GM10266 (cell line): Measurements from ENCODE around the gene FAM20B.
"Not testable (repeated sequence)": the region's sequence is repeated elsewhere in the genome, so short reads cannot be mapped to it uniquely, and the experiment has no call there.

Source experiments
- DNase-seq: peaks from one replicate; pipeline ENCODE4 v3.0.0; 2012; ENCODE audit errors: extremely low spot score
- CTCF ChIP-seq: IDR thresholded peaks from 2 replicates; pipeline ENCODE4 v1.5.1; 2012; ENCODE audit warnings: mild to moderate bottlenecking, low read depth; ENCODE audit not compliant: control insufficient read depth, insufficient read depth; ENCODE audit errors: missing control alignments

FAM20B gene

GRCh38 chr1:178999061-178999460 is 26.6 kb upstream of the FAM20B start:
- TF ChIP-seq CTCF: no peak

GRCh38 chr1:179001451-179001850 is 24.2 kb upstream of the FAM20B start:
- peak; percentile 0 for DNase-seq
- TF ChIP-seq CTCF: no peak

More at GRCh38 chr1:178999061-178999460, 26.6 kb upstream of the FAM20B start:
- no peak for DNase-seq

GRCh38 chr1:179002064-179002463 is 23.6 kb upstream of the FAM20B start:
- not testable (repeated sequence) for DNase-seq

- peak; percentile 89 for TF ChIP-seq CTCF
Measured at GRCh38 chr1:179002552-179003345, 22.9 kb upstream of the FAM20B start.

GRCh38 chr1:179003512-179004066 is 22.1 kb upstream of the FAM20B start:
- TF ChIP-seq CTCF: no peak
- DNase-seq: peak; percentile 1

More at GRCh38 chr1:179002552-179003345, 22.9 kb upstream of the FAM20B start:
- peak; percentile 55 for DNase-seq

GRCh38 chr1:179007233-179007632 is 18.5 kb upstream of the FAM20B start:
- no peak for DNase-seq
- no peak for TF ChIP-seq CTCF

- DNase-seq: no peak
- TF ChIP-seq CTCF: no peak
Measured at GRCh38 chr1:179010671-179011070, 15.0 kb upstream of the FAM20B start.

- no peak for DNase-seq
- TF ChIP-seq CTCF: no peak
Measured at GRCh38 chr1:179012038-179012437, 13.7 kb upstream of the FAM20B start.
